GM13977 (cell line): ENCODE measurements around the gene POLD1.

ENCODE experiments used
- DNase-seq: peaks from one replicate; pipeline ENCODE4 v3.0.0; 2012; ENCODE audit warnings: low spot score
- in situ Hi-C: fragments of 300-500 bp; cut with MboI; formaldehyde crosslinking; loops from one replicate; pipeline ENCODE4 v1.12.0; 2022; ENCODE audit warnings: low sequenced_read_pairs, low pct_unique_long_range_greater_than_20kb, mixed read lengths, inconsistent platforms; ENCODE audit not compliant: unreplicated experiment
- TF ChIP-seq, protein P1 (sequence below): IDR thresholded peaks from 2 replicates; pipeline ENCODE4 v1.5.1; 2012; ENCODE audit warnings: mild to moderate bottlenecking, control low read depth; ENCODE audit not compliant: insufficient read depth; ENCODE audit errors: extremely low read depth, missing control alignments

POLD1 gene

GRCh38 chr19:50461066-50461875 is 77.1 kb downstream of the POLD1 start:
- DNase-seq = peak; percentile 94
- TF ChIP-seq, protein P1, sequence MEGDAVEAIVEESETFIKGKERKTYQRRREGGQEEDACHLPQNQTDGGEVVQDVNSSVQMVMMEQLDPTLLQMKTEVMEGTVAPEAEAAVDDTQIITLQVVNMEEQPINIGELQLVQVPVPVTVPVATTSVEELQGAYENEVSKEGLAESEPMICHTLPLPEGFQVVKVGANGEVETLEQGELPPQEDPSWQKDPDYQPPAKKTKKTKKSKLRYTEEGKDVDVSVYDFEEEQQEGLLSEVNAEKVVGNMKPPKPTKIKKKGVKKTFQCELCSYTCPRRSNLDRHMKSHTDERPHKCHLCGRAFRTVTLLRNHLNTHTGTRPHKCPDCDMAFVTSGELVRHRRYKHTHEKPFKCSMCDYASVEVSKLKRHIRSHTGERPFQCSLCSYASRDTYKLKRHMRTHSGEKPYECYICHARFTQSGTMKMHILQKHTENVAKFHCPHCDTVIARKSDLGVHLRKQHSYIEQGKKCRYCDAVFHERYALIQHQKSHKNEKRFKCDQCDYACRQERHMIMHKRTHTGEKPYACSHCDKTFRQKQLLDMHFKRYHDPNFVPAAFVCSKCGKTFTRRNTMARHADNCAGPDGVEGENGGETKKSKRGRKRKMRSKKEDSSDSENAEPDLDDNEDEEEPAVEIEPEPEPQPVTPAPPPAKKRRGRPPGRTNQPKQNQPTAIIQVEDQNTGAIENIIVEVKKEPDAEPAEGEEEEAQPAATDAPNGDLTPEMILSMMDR = peak; percentile 92
- in situ Hi-C loops = loop anchor here (5.0 kb wide), 1 partner anchor 104 kb away; no protein-coding TSS in a partner anchor

DNA sequence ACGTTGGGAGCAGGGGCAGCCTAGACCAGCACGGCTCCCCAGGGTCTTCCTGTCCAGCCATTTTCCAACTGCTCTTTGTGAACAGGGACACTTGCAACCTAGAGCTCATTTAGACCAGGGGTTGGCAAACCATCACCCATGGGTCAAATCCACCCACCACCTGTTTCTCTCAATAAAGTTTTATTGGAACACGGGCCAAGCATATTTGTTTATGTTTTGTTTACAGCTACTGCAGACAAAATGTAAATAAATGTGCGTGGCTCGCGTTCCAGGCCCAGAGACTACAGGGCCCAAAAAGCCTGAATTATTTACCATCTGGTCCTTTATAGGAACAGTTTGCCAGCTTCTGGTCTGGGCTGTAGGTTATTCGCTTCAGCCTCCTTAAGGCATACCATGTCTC is 78.8 kb downstream of the POLD1 start:
- TF ChIP-seq, protein P1 = no peak
- in situ Hi-C loops = loop anchor here (5.0 kb wide), 1 partner anchor 106 kb away; no protein-coding TSS in a partner anchor
- no peak for DNase-seq

DNA sequence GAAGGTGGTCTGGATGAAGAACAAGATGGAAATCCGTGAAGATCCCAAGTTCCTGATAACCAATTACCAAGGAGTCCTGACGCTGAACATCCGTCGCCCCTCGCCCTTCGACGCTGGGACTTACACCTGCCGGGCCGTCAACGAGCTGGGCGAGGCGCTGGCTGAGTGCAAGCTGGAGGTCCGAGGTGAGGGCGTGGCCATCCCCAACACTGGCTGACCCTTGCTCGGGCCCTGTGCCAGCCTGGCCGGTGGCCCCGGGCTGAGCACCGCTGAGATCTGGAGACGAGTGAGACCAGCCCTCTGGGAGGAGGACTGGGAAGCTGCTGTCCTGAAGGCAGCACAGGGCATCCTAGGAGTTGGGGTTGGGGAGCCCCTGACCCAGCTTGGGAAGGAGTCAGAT is 80.2 kb downstream of the POLD1 start:
- DNase-seq = no peak
- TF ChIP-seq, protein P1 = no peak
- in situ Hi-C loops = loop anchor here (5.0 kb wide), 1 partner anchor 107 kb away; no protein-coding TSS in a partner anchor

DNA sequence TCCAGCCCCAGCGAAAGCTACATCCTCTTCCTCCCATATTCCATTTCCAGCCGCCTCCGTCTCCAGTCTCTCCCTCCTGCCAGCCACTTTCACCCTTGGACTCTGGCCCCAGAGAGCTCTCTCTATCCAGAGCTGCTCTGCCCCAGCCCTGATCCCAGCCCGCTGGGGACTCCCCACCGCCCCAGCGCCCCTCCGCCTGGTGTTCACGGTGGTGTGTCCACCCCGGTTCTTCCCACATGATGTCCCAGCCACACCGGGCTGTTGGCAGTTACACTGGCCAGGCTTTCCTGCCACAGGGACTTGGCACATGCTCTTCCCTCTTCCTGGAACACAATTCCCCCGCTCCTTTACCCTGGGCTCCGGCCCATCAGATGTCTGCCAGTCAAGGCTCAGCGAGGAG is 80.9 kb downstream of the POLD1 start:
- no peak for DNase-seq
- TF ChIP-seq, protein P1 = no peak
- in situ Hi-C loops = loop anchor here (5.0 kb wide), 1 partner anchor 108 kb away; no protein-coding TSS in a partner anchor

DNA sequence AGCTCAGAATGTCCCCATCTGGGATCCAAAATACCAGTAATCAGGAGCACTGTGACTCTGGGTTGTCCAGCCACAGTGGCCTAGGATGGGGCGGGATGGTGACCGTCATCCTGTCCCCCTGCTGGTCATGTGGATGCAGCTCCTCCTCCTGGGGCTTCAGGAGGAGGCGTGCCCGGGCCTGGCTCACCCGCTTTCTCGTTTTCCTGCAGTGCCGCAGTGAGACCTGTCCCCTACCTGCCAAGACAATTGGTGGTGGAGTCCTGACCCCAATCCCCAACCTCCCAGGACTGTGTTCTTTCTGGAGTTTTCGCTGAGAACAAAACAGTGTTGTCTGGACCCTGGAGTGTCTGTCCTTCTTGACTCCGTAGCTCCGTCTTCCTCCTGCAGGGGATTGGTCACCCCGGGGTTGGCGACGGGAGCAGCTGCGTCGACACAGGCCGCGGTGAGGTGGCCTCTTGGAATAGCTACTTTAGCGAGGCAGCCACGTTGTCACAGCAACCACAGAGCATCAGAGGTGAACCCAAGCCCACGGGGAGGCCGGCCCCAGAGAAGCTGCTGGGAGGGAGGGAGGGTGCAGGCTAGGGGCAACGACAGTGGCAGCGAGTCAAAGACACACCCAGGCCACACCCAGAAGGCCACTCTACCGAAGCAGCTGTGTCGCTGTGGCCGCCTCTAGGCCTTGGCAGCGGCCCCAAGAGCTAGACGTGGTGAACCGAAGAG is 82.0 kb downstream of the POLD1 start:
- in situ Hi-C loops = no loop called here
- DNase-seq = no peak
- TF ChIP-seq, protein P1 = no peak

- TF ChIP-seq, protein P1 = no peak
- no peak for DNase-seq
- in situ Hi-C loops = no loop called here
These were observed 82.5 kb downstream of the POLD1 start for GRCh38 chr19:50466706-50467039.
